ENCODE data around the gene SLC25A38. TPM values are rescaled to one million over a fixed set of nuclear protein-coding genes. Genes with fewer than 3 reads are reported as not detected.

Gene SLC25A38
- total and polyA plus RNA-seq, 2 experiments from 2014 or later: 19.8 to 61.9 TPM

GRCh38 chr3:39378957-39379777, 4.0 kb upstream of the SLC25A38 start:
- H3K27ac Mint-ChIP-seq: no peak overlapping the region
- H3K27me3 Mint-ChIP-seq (ENCODE audit: insufficient read depth, low read depth, poor library complexity): peaks cover 10% of the 10 kb centered on the region
- DNase-seq (ENCODE audit: low spot score): no peak
- H3K36me3 Mint-ChIP-seq (ENCODE audit: low read depth): peaks cover 3% of the 10 kb centered on the region; the same call in 1 of the 3 replicates
- Histone ChIP-seq H3F3A (replicated peaks; ENCODE audit: low read depth) (no peaks in the 10 kb centered on the region), H3K27me3 (ENCODE audit: insufficient read depth) (no peaks in the 10 kb centered on the region), H3K4me3 (no peak overlapping the region), H3K36me3 (ENCODE audit: insufficient read depth) (no peaks in the 10 kb centered on the region), H3K4me2 (no peak overlapping the region), H3K79me2 (replicated peaks; ENCODE audit: insufficient read depth) (peaks cover 3% of the 10 kb centered on the region; the same call in 1 of the 2 replicates), H2AFZ (no peak overlapping the region), H3K27ac (ENCODE audit: low read depth) (no peak overlapping the region), H3K4me1 (ENCODE audit: insufficient read depth) (peaks cover 13% of the 10 kb centered on the region; the same call in 1 of the 2 replicates), H3K9me2 (ENCODE audit: insufficient read depth) (no peaks in the 10 kb centered on the region), H4K20me1 (replicated peaks; ENCODE audit: insufficient read depth) (no peaks in the 10 kb centered on the region)
- no peak for TF ChIP-seq ZNF114 (CRISPR knock-in tag; IDR thresholded peaks at IDR 0.05)
- H3K9me3 Mint-ChIP-seq: no peaks in the 10 kb centered on the region; the same call in 2 of the 3 replicates
- no peak for ATAC-seq
- peaks cover 30% of the 10 kb centered on the region for H3K4me1 Mint-ChIP-seq
- no peak overlapping the region for H3K4me3 Mint-ChIP-seq

GRCh38 chr3:39379778-39380155, 3.4 kb upstream of the SLC25A38 start:
- no peak overlapping the region for H3K27ac Mint-ChIP-seq
- peaks cover 32% of the 10 kb centered on the region for H3K4me1 Mint-ChIP-seq
- no peak overlapping the region for H3K27ac ChIP-seq (ENCODE audit: low read depth)
- peaks cover 17% of the 10 kb centered on the region for H3K4me1 ChIP-seq (ENCODE audit: insufficient read depth)
- peaks cover 8% of the 10 kb centered on the region for H3K79me2 ChIP-seq (replicated peaks; ENCODE audit: insufficient read depth)
- peaks cover 3% of the 10 kb centered on the region; the same call in 1 of the 3 replicates for H3K36me3 Mint-ChIP-seq (ENCODE audit: low read depth)
- H3K27me3 Mint-ChIP-seq (ENCODE audit: insufficient read depth, low read depth, poor library complexity): peaks cover 8% of the 10 kb centered on the region
- no peaks in the 10 kb centered on the region; the same call in 2 of the 3 replicates for H3K9me3 Mint-ChIP-seq
- DNase-seq (ENCODE audit: low spot score): no peak
- H3K27me3 ChIP-seq (ENCODE audit: insufficient read depth): no peaks in the 10 kb centered on the region
- H2AFZ ChIP-seq: no peak overlapping the region
- no peaks in the 10 kb centered on the region for H3K36me3 ChIP-seq (ENCODE audit: insufficient read depth)
- no peaks in the 10 kb centered on the region for H3K9me2 ChIP-seq (ENCODE audit: insufficient read depth)
- ATAC-seq: no peak
- peaks cover 3% of the 10 kb centered on the region; the same call in 1 of the 2 replicates for H4K20me1 ChIP-seq (replicated peaks; ENCODE audit: insufficient read depth)
- H3K4me3 Mint-ChIP-seq: no peak overlapping the region
- H3K4me2 ChIP-seq: no peak overlapping the region
- H3K4me3 ChIP-seq: no peak overlapping the region
- H3F3A ChIP-seq (replicated peaks; ENCODE audit: low read depth): no peaks in the 10 kb centered on the region
- TF ChIP-seq ETS1 (IDR thresholded peaks at IDR 0.05) (no peak), POLR2AphosphoS5 (IDR thresholded peaks at IDR 0.05; ENCODE audit: low read depth) (no peak), NANOG (IDR thresholded peaks at IDR 0.05; ENCODE audit: borderline replicate concordance) (no peak), ZNF114 (CRISPR knock-in tag; IDR thresholded peaks at IDR 0.05) (no peak), REST (IDR thresholded peaks at IDR 0.05; ENCODE audit: unreplicated experiment) (no peak), ZNF462 (CRISPR knock-in tag; IDR thresholded peaks at IDR 0.05) (no peak), EZH2 (IDR thresholded peaks at IDR 0.05; ENCODE audit: low read depth, unreplicated experiment) (no peak), STAT1 (IDR thresholded peaks at IDR 0.05; ENCODE audit: unreplicated experiment) (no peak), JUNB (IDR thresholded peaks at IDR 0.05; ENCODE audit: unreplicated experiment) (no peak)
